GM20000 (cell line): ENCODE measurements around the gene MYH14.
"Not testable (repeated sequence)": the region's sequence is repeated elsewhere in the genome, so short reads cannot be mapped to it uniquely, and the experiment has no call there.

ENCODE experiments used
- DNase-seq: peaks from one replicate; pipeline ENCODE4 v3.0.0; 2012; ENCODE audit warnings: low spot score
- CTCF ChIP-seq: IDR thresholded peaks from 2 replicates; pipeline ENCODE4 v1.5.1; 2012; ENCODE audit warnings: mild to moderate bottlenecking, control low read depth; ENCODE audit errors: extremely low read depth, missing control alignments

Gene MYH14

DNA sequence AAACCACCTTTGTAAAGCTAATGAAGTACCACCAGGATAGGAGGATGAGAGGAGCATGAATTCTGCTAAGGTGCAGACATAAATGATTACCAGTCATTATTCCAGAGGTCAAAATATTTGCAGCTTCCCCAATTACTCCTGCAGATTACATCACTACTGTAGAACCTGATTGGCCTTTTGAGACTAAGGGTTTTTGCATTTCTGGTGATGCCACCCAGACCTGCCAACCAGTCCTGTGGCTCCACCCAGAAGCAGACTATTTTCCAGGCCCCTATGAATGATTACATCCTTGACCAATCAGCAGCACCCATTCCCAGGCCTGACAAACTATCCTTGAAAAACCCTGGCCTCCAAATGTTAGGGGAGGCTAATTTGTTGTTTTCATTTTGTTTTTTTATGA, 136.9 kb downstream of the MYH14 start:
- TF ChIP-seq CTCF: no peak
- DNase-seq: no peak

DNA sequence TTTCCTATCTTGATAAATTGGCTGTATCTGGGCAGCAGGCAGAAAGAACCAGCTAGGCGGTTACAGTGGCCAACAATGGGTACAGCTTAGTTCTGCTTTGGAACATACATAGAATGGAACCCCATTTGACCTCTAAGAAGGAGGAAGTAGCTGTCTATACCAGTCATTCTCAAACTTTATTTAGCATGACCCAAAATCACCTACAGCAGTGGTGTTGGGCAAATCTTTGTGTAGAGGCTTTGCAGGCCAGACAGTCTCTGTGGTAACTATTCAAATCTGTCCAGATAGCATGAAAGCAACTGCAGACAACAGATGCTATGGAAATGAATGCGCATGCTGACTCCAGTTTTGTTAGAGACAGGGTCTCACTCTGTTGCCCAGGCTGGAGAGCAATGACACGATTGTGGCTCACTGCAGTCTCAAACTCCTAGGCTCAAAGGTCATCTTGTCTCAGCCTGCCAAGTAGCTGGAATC, 137.7 kb downstream of the MYH14 start:
- DNase-seq: peak; percentile 52
- no peak for TF ChIP-seq CTCF

- peak; percentile 63 for DNase-seq
- TF ChIP-seq CTCF: no peak
These were observed 141.4 kb downstream of the MYH14 start for GRCh38 chr19:50344661-50345318.

DNA sequence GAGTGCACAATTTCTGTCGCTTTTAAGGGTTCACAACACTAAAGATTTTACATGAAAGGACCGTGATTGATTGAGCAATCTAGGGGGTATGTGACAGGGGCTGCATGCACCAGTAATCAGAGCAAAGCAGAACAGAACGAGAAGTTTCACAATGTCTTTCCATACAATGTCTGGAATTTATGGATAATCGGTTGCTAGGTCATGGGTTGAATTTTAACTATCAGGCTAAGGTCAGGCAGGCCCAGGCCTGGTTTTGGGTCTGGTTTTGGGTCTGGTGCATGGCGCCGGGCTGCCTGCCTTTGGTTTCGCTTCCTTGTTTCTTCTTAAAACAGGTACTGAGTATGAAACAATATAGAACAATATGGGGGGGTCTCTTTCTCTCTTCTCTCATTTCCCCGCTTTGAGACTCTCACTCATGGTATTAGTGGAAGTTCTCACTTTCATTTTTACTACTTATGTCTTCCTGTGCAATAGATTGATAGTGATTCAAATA, 143.7 kb downstream of the MYH14 start:
- DNase-seq: peak; percentile 16

- DNase-seq: no peak
- TF ChIP-seq CTCF: no peak
These were observed 146.0 kb downstream of the MYH14 start for GRCh38 chr19:50349277-50350057.

DNA sequence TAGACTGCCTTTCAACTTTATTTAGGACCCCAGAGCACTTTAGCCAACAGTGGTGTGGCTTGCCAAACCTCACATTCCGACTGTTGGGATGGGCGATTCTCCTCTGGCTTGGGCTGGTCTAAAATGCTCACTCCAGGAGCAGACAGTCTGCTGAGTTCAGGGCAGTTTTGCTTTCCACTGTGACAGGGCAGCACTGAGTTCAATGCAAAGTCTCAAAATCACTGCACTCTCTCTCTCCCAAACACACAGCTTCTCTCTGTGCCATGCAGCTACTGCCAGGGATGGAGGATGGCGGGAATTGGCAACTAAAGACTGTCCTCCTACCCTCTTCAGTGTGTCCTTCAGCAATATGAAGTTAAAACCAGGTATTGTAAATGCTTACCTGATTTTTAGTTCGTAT, 148.8 kb downstream of the MYH14 start:
- no peak for TF ChIP-seq CTCF
- no peak for DNase-seq

GRCh38 chr19:50353487-50353880, 150.1 kb downstream of the MYH14 start:
- not testable (repeated sequence) for DNase-seq

DNA sequence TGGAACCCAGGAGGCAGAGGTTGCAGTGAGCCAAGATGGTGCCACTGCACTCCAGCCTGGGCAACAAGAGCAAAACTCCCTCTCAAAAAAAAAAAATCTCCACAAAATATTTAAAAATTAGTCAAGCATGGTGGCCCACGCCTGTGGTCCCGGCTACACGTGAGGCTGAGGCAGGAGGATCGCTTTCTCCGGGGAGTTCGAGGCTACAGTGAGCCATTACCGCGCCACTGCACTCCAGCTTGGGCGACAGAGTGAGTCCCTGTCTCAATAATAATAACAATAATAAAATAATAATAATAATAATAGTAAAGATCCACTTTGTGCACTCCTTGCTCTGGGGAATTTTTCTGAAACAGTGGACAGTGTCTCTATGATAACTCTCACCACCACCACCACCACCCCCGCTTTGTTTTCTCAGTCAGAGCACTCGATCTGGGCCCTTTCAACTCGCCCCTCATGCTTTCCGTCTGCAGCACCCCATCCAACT, 153.3 kb downstream of the MYH14 start:
- TF ChIP-seq CTCF: no peak
- DNase-seq: no peak
